NK-92 (cell line): ENCODE results near the gene VMP1.

Source experiments
- DNase-seq: peaks from one replicate; lab custom pipeline; 2025; ENCODE audit not compliant: unreplicated experiment; lab: John Stamatoyannopoulos, UW

Gene VMP1

DNA sequence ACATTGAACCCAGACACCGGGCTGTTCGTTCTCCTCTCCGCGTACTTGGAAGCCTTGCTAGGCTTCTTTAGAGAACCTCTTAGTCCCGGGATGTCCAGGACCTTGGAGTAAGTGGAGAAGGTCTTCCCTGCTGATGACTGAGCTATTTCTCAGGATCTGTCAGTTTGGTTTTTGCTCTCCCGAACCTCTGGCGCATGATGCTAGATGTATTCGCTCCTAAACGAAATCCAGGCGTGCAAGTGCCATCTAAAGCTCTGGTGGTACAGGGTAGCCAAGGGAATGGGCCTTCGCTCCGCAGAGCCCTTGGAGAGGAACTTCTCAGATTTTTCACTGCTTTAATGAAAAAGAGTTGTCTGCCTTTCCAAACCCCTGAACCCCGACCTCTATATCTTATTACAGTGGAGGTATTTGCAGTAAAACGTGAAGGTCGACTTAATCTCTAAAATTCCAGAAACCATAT, 547 bp downstream of the VMP1 start:
- DNase-seq: no peak

DNA sequence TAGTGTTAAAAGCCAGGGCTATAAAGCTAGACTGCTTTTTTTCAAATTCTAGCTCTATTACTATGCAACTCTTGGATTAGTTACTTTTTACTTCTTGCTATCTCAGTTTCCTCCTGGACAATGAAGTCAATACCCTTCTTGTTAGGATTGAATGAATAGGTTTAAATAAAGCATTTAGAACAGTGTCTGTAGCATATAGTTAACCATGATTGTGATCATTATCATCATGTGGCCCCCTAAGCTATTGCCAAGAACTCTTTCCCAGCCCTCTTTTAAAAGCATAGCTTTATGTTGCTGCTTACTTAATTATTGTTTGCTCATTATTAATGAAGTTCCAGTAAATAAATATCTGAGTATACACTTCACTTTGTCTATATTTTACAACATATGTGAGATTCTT, 4.5 kb downstream of the VMP1 start:
- DNase-seq: no peak

GRCh38 chr17:59712862-59713261, 5.4 kb downstream of the VMP1 start:
- no peak for DNase-seq

GRCh38 chr17:59714255-59714654, 6.8 kb downstream of the VMP1 start:
- DNase-seq: no peak

DNA sequence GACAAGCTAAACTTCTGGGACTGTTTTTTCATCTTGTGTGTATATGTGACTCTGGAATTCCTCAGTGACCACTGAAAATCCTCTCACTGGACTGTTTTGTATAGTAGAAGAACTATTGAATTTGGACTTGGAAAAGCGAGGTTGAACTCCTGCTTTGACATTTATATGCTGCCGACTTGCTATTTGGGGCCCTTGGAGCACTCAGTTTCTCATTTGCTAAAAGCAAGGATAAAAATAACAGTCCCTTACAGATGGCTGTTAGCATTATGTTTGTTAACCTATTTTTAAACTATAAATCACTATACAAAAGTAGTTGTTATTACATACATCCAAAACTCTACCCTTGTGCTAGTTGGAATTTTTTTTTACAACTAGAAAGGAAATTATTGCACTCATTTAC, 9.0 kb downstream of the VMP1 start:
- no peak for DNase-seq

DNA sequence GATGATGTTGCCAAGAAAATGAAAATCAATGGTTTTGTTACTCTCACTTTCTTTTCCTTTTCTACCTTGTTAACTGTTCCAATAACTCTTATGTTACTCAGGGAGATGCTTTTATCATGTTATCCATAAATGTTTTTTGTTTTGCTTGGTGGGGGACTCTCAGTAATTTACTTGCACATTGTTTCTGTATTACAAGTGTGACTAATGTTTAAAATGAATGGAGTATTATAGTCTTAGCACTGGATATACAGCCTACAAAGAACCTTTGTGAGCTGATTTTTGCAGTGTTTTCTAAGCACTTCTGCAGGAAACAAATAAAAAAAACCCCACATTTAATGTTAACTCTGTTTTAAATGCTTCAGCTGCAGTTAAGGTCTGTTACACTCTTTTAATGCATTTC, 12.1 kb downstream of the VMP1 start:
- no peak for DNase-seq

DNA sequence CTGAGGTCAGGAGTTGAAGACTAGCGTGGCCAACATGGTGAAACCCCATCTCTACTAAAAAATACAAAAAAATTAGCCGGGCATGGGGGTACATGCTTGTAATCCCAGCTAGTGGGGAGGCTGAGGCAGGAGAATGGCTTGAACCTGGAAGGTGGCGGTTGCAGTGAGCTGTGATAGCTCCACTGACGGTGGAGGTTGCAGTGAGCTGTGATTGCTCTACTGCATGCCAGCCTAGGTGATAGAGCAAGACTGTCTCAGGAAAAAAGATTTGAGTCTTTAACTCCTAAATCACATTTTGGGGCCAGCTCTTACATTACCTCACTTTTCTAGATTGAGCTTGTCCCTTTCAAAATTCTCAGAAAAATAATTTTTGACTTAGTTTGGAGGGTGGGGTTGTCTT, 15.2 kb downstream of the VMP1 start:
- DNase-seq: no peak

GRCh38 chr17:59723041-59723440, 15.6 kb downstream of the VMP1 start:
- no peak for DNase-seq

GRCh38 chr17:59723607-59724006, 16.2 kb downstream of the VMP1 start:
- DNase-seq: no peak

GRCh38 chr17:59725691-59726090, 18.2 kb downstream of the VMP1 start:
- no peak for DNase-seq

DNA sequence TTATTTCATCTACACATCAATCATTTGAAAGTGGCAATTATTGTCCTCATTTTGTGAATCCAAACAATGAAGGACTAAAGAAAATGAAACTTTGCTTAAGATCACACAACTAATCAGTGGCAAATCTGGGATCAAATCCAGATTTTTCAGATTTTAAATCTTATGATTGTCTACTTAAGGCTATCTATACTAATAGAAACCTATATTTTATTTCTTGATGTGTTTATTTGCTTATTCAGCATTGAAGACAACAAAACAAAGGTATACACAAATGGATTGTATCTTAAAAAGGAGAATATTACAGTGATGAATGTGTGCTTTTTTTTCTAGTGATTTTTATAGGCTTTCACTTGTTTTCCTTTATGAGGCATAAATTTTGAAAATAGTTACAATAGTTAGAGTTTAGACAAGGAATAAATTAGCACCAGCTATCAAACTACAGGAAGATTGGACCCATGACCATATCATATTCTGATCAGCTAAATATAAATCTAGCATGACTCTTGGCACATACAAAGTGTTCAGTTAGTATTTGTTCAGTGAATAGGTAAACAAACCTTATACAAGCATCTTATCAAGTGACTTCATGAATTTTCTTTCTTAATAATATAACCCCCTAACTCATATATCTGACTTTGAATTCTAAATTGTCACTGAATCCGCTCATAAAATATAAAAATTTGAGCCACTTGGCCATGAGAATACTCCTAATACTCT, 20.5 kb downstream of the VMP1 start:
- DNase-seq: no peak

- no peak for DNase-seq
Measured at GRCh38 chr17:59730268-59730834, 22.9 kb downstream of the VMP1 start.

- DNase-seq: no peak
Measured at GRCh38 chr17:59733697-59734096, 26.2 kb downstream of the VMP1 start.

DNA sequence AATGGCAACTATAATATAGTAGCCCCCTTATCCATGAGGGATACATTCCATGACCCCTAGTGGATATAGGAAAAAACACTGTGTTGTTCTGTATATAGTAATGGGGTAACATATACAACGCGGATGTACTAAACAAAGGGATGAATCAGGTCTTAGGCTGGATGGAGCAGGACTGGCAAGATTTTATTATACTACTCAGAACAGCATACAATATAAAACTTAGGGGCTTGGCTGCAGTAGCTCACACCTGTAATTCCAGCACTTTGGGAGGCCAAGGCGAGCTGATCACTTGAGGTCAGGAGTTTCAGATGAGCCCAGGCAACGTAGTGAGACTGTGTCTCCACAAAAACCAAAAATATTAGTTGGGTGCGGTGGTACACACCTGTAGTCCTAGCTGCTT, 26.8 kb downstream of the VMP1 start:
- DNase-seq: no peak

- no peak for DNase-seq
Measured at GRCh38 chr17:59737324-59737723, 29.9 kb downstream of the VMP1 start.

- no peak for DNase-seq
Measured at GRCh38 chr17:59743842-59744241, 36.4 kb downstream of the VMP1 start.

DNA sequence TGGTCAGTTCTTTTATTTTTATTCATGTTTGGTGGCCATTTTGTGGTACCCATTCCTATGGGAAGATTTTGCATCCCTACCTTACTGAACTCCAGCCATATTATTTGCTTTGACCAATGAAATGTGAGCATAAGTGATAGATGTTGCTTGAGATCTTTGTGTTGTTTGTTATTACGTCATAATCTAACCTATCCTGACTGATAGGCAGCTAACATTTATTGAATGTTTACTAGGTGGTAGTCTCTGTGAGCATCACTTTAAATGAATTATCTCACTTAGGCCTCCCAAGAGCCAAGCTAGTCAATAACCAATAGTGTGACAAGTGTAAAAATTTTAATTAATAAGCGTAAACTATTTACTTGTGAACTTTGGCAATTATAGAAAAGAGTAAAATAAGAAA, 37.6 kb downstream of the VMP1 start:
- DNase-seq: no peak

- no peak for DNase-seq
Measured at GRCh38 chr17:59746849-59747445, 39.5 kb downstream of the VMP1 start.

- DNase-seq: no peak
Measured at GRCh38 chr17:59748591-59748990, 41.1 kb downstream of the VMP1 start.

GRCh38 chr17:59751955-59752413, 44.5 kb downstream of the VMP1 start:
- no peak for DNase-seq

DNA sequence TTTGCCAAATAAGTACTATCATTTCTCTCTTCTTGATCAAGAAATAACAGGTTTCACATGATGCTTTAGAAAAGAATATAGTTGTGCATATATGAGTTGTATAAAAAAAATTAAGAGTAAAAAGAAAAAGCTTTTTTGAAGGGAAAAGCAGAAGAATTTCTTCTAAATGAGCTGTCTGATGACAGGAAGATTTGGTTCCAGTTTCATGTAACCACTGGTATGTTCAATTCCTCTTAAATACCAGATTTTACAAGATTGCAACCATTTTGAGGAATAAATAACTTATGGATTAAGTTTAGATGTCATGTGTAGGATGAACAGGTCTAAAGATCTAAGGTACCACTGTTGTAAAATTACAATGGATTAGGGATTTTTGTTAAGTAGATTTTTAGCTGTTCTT, 45.0 kb downstream of the VMP1 start:
- no peak for DNase-seq

- no peak for DNase-seq
Measured at GRCh38 chr17:59752922-59753321, 45.5 kb downstream of the VMP1 start.
